PFSK-1 (cell line): ENCODE results near the gene MTUS2.

Experiments
- FOXP2 ChIP-seq: optimal IDR thresholded peaks from 2 replicates; pipeline ENCODE3; 2011; ENCODE audit warnings: borderline replicate concordance, control low read depth, inconsistent platforms; ENCODE audit not compliant: insufficient read depth; ENCODE audit errors: extremely low read length, extremely low read depth
- POLR2AphosphoS5 ChIP-seq: IDR thresholded peaks from 2 replicates; pipeline ENCODE4 v1.6.1; 2012; ENCODE audit warnings: low read depth, mild to moderate bottlenecking, control low read depth, low read length, moderate library complexity
- REST ChIP-seq, 2 experiments: IDR thresholded peaks; 2 replicates each; pipeline versions ENCODE4 v1.6.1 to v1.8.0; 2011 to 2012; ENCODE audit warnings: low read depth in 2 of 2, low read length in 2 of 2, control low read depth in 1 of 2, inconsistent platforms in 1 of 2, mild to moderate bottlenecking in 1 of 2, moderate library complexity in 1 of 2; ENCODE audit not compliant: insufficient read depth in 1 of 2
- SIN3A ChIP-seq: IDR thresholded peaks from 2 replicates; pipeline ENCODE4 v1.6.1; 2012; ENCODE audit warnings: mild to moderate bottlenecking, low read length, moderate library complexity, borderline replicate concordance; ENCODE audit not compliant: insufficient read depth
- TAF1 ChIP-seq: IDR thresholded peaks from 2 replicates; pipeline ENCODE4 v1.6.1; 2012; ENCODE audit warnings: low read length, control low read depth, borderline replicate concordance; ENCODE audit not compliant: insufficient read depth

GRCh38 chr13:29505950-29506349 lies 685.8 kb downstream of the MTUS2 start:
- no peak for TF ChIP-seq TAF1
- no peak for TF ChIP-seq SIN3A
- no peak for TF ChIP-seq POLR2AphosphoS5
- no peak for TF ChIP-seq REST (IDR thresholded peaks at IDR 0.05; ENCODE audit: insufficient read depth in 1 of 2, low read depth in 2 of 2, low read length in 2 of 2)
- TF ChIP-seq FOXP2 = no peak
